Stomach (tissue), 4 donors: ENCODE data around the gene CFAP46.
"Not testable (repeated sequence)": the region's sequence is repeated elsewhere in the genome, so short reads cannot be mapped to it uniquely, and the experiment has no call there.

Source experiments
- CTCF ChIP-seq, 7 experiments: fragments of 450-650 bp in 4 of 7; fragments of 200-600 bp in 3 of 7; sonication (generic) in 3 of 7; IDR thresholded peaks; one replicate each; pipeline ENCODE4 v1.5.1; 2016 to 2019; ENCODE audit warnings: antibody characterized with exemption in 7 of 7, control low read depth in 2 of 7, mild to moderate bottlenecking in 1 of 7
- POLR2A ChIP-seq, 4 donors: fragments of 450-650 bp; IDR thresholded peaks; one replicate each; pipeline ENCODE4 v1.6.1; 2016; ENCODE audit warnings: antibody characterized with exemption in 4 of 4, control low read depth in 2 of 4, mild to moderate bottlenecking in 1 of 4, moderate library complexity in 1 of 4

GRCh38 chr10:132792099-132792498 is 150.3 kb downstream of the CFAP46 start:
- not testable (repeated sequence) for TF ChIP-seq CTCF, POLR2A (IDR thresholded peaks at IDR 0.05)
